HepG2 (cell line): Measurements from ENCODE around the gene NENF. TPM values are rescaled to one million over a fixed set of nuclear protein-coding genes. Genes with fewer than 3 reads are reported as not detected.

ENCODE experiments used
- ATAC-seq: fragments of 200-7000 bp; cut with Tn5 transposase; 3 replicates; pipeline ENCODE4 v1.9.1; 2020; ENCODE audit warnings: mild to moderate bottlenecking, moderate library complexity
- BruUV-seq: library from RNA; stranded (reverse); fragments of 400-500 nt; replicated peaks from 2 replicates; lab custom pipeline; 2021; lab: Mats Ljungman, UMichigan
- CTCF ChIA-PET: fragments of 300-600 bp; formaldehyde crosslinking; extraction: SDS; loops from one replicate; lab custom pipeline; 2021; ENCODE audit warnings: low total read pairs, inconsistent platforms, low intra/inter-chr PET ratio; lab: Yijun Ruan, JAX
- POLR2A ChIA-PET: fragments of 350-600 bp; sonication (Branson Sonifier 250); formaldehyde crosslinking; loops from one replicate; lab custom pipeline; 2020; ENCODE audit warnings: antibody characterized with exemption, inconsistent platforms; lab: Yijun Ruan, JAX
- DNase-seq: peaks from one replicate; pipeline ENCODE4 v3.0.0-alpha.2; 2015; ENCODE audit warnings: low spot score
- FAIRE-seq: peaks from 3 replicates; lab custom pipeline; 2011; peaks lifted over from hg19 to GRCh38; lab: Jason Lieb, UNC
- H2AFZ ChIP-seq: one replicate; pipeline ENCODE4 v1.6.1; 2011; ENCODE audit warnings: low read length, inconsistent platforms
- H3K27ac ChIP-seq: fragments of 300-600 bp; 3 replicates; pipeline ENCODE4 v1.8.0; 2011; ENCODE audit warnings: mixed run types, mild to moderate bottlenecking, mixed read lengths, low read length, inconsistent platforms; ENCODE audit not compliant: insufficient read depth; ENCODE audit errors: extremely low read length
- H3K27me3 ChIP-seq, 2 experiments: fragments of 200-600 bp in 1 of 2; 2 replicates in 1 of 2; 3 replicates in 1 of 2; pipeline versions ENCODE4 v1.6.0 to v1.8.0; 2011; ENCODE audit warnings: low read length in 2 of 2, mild to moderate bottlenecking in 2 of 2, moderate library complexity in 2 of 2, inconsistent platforms in 1 of 2; ENCODE audit not compliant: insufficient read depth in 2 of 2, control insufficient read depth in 1 of 2
- H3K36me3 ChIP-seq, 2 experiments: fragments of 200-600 bp in 1 of 2; replicated peaks in 1 of 2; 2 replicates in 1 of 2; 3 replicates in 1 of 2; pipeline versions ENCODE4 v1.5.1 to v1.8.0; 2011; ENCODE audit warnings: low read length in 2 of 2, inconsistent platforms in 1 of 2; ENCODE audit not compliant: insufficient read depth in 2 of 2, control insufficient read depth in 1 of 2
- H3K4me1 ChIP-seq: 2 replicates; pipeline ENCODE4 v1.5.1; 2012; ENCODE audit warnings: low read length, inconsistent platforms; ENCODE audit not compliant: insufficient read depth
- H3K4me2 ChIP-seq: 2 replicates; pipeline ENCODE4 v1.6.0; 2011; ENCODE audit warnings: low read depth, low read length, inconsistent platforms
- H3K4me3 ChIP-seq, 3 experiments: fragments of 200-600 bp in 1 of 3; sonication (generic), shearing (Covaris generic) in 1 of 3; replicated peaks in 1 of 3; 2 replicates each; pipeline ENCODE4 v1.5.1; 2011 to 2016; ENCODE audit warnings: low read length in 3 of 3, inconsistent platforms in 2 of 3, low read depth in 2 of 3, mild to moderate bottlenecking in 2 of 3, control low read depth in 1 of 3, mixed read lengths in 1 of 3; ENCODE audit not compliant: insufficient read depth in 1 of 3
- H3K79me2 ChIP-seq: one replicate; pipeline ENCODE4 v1.6.1; 2011; ENCODE audit warnings: low read length, inconsistent platforms; ENCODE audit not compliant: insufficient read depth
- H3K9ac ChIP-seq: 2 replicates; pipeline ENCODE4 v1.6.0; 2011; ENCODE audit warnings: mild to moderate bottlenecking, low read depth, low read length, inconsistent platforms; ENCODE audit not compliant: insufficient read depth
- H3K9me3 ChIP-seq: 2 replicates; pipeline ENCODE4 v1.5.1; 2012; ENCODE audit warnings: mild to moderate bottlenecking, low read length
- H4K20me1 ChIP-seq: 2 replicates; pipeline ENCODE4 v1.6.0; 2011; ENCODE audit warnings: inconsistent platforms, mild to moderate bottlenecking, low read length, moderate library complexity; ENCODE audit not compliant: insufficient read depth
- ARID4A ChIP-seq: sonication (generic); formaldehyde crosslinking; IDR thresholded peaks from 2 replicates; pipeline ENCODE4 v1.5.0; 2020; ENCODE audit warnings: mild to moderate bottlenecking, missing genetic modification reagents, borderline replicate concordance
- CAMTA2 ChIP-seq: sonication (generic); formaldehyde crosslinking; IDR thresholded peaks from 2 replicates; pipeline ENCODE4 v1.4.0; 2020; ENCODE audit warnings: mild to moderate bottlenecking, missing genetic modification reagents, borderline replicate concordance
- CREBL2 ChIP-seq: sonication (generic); formaldehyde crosslinking; IDR thresholded peaks from 2 replicates; pipeline ENCODE4 v1.8.1; 2023; ENCODE audit warnings: missing genetic modification reagents, mild to moderate bottlenecking, borderline replicate concordance
- FOXM1 ChIP-seq: sonication (generic); formaldehyde crosslinking; IDR thresholded peaks from 2 replicates; pipeline ENCODE4 v1.5.0; 2020; ENCODE audit warnings: missing genetic modification reagents
- MEIS1 ChIP-seq: sonication (generic); formaldehyde crosslinking; IDR thresholded peaks from 2 replicates; pipeline ENCODE4 v1.9.0; 2021; ENCODE audit warnings: mild to moderate bottlenecking, missing genetic modification reagents, moderate library complexity, borderline replicate concordance
- PLSCR1 ChIP-seq: sonication (generic); formaldehyde crosslinking; IDR thresholded peaks from 2 replicates; pipeline ENCODE4 v1.5.0; 2020; ENCODE audit warnings: missing genetic modification reagents, mild to moderate bottlenecking, borderline replicate concordance
- RXRA ChIP-seq: sonication (generic); formaldehyde crosslinking; IDR thresholded peaks from 2 replicates; pipeline ENCODE4 v1.5.1; 2020; ENCODE audit warnings: missing genetic modification reagents
- SNAPC5 ChIP-seq: sonication (generic); formaldehyde crosslinking; IDR thresholded peaks from 2 replicates; pipeline ENCODE4 v1.8.1; 2023; ENCODE audit warnings: mild to moderate bottlenecking, missing genetic modification reagents, borderline replicate concordance
- SP5 ChIP-seq: IDR thresholded peaks from 2 replicates; pipeline ENCODE4 v1.6.1; 2016; ENCODE audit warnings: low read depth, borderline replicate concordance
- TAF1 ChIP-seq: sonication (generic); formaldehyde crosslinking; IDR thresholded peaks from 2 replicates; pipeline ENCODE4 v1.4.0; 2020; ENCODE audit warnings: missing genetic modification reagents
- ZBED4 ChIP-seq: sonication (generic); formaldehyde crosslinking; IDR thresholded peaks from 2 replicates; pipeline ENCODE4 v1.4.0; 2020; ENCODE audit warnings: missing genetic modification reagents, borderline replicate concordance
- ZFX ChIP-seq: sonication (generic); formaldehyde crosslinking; IDR thresholded peaks from 2 replicates; pipeline ENCODE4 v1.4.0; 2020; ENCODE audit warnings: mild to moderate bottlenecking, low read depth, missing genetic modification reagents, moderate library complexity
- ZKSCAN5 ChIP-seq: sonication (generic); formaldehyde crosslinking; IDR thresholded peaks from 2 replicates; pipeline ENCODE4 v1.5.1; 2020; ENCODE audit warnings: mild to moderate bottlenecking, missing genetic modification reagents
- ZMYM2 ChIP-seq: sonication (generic); formaldehyde crosslinking; IDR thresholded peaks from 2 replicates; pipeline ENCODE4 v1.8.0; 2022; ENCODE audit warnings: mild to moderate bottlenecking, missing genetic modification reagents
- ZNF569 ChIP-seq: sonication (generic); formaldehyde crosslinking; IDR thresholded peaks from 2 replicates; pipeline ENCODE4 v1.5.0; 2020; ENCODE audit warnings: mild to moderate bottlenecking, missing genetic modification reagents, moderate library complexity, borderline replicate concordance
- ZSCAN29 ChIP-seq: sonication (generic); formaldehyde crosslinking; conservative IDR thresholded peaks from 2 replicates; pipeline ENCODE4 v1.4.0; 2020; ENCODE audit warnings: mild to moderate bottlenecking, missing genetic modification reagents
- WGBS: methylation state at CpG from one replicate; pipeline ENCODE4 v1.1.6; 2017; ENCODE audit warnings: low lambda C conversion rate; 5-methylcytosine and 5-hydroxymethylcytosine counted together
- in situ Hi-C: cut with HindIII; loops from 2 replicates; pipeline ENCODE4 v1.10.0; 2017; ENCODE audit warnings: low pct_unique_long_range_greater_than_20kb; ENCODE audit not compliant: extremely low pct_ligation_motif_present
- intact Hi-C: fragments of 100-400 bp; cut with micrococcal nuclease; formaldehyde crosslinking; loops from one replicate; pipeline ENCODE4 v1.10.0; 2022; ENCODE audit not compliant: unreplicated experiment
- polyA plus RNA-seq, 8 experiments: library from polyadenylated mRNA; depleted of rRNA in 3 of 8; stranded (reverse) in 7 of 8; unstranded in 1 of 8; fragments of >200 nt; fragmentation: Illumina TruSeq in 4 of 8; extraction: Trizol in 4 of 8; gene quantifications; 2 replicates each; pipeline versions ENCODE4 v1.2.1 to v1.2.3, GENCODE V29; 2011 to 2016; ENCODE audit warnings: low read depth in 4 of 8, missing spikeins in 1 of 8, mixed read lengths in 1 of 8; ENCODE audit not compliant: insufficient read depth in 1 of 8
- total RNA-seq, 5 experiments: library from RNA; depleted of rRNA; stranded (reverse); fragments of >200 nt; fragmentation: Illumina TruSeq; extraction: Trizol; gene quantifications; 2 replicates each; pipeline ENCODE4 v1.2.3, GENCODE V29; 2016; ENCODE audit warnings: low read depth in 1 of 5

Gene NENF
- total and polyA plus RNA-seq, 2 of the 13 experiments (the other 11 are each of a cell fraction or from before 2014, with no cell fraction given), result 31.7 to 40.4 TPM

- no peaks in the 10 kb centered on the region for H3K9me3 ChIP-seq
- in situ Hi-C loops (no loop called here), intact Hi-C loops (no loop called here)
- H3K27ac ChIP-seq, result no peak overlapping the region
- no peak for ATAC-seq
- DNase-seq, result no peak
- no peak for FAIRE-seq
- BruUV-seq, result no TSS peak
- 98% methylated on average over 5 of the region's 5 CpGs for WGBS
- CTCF ChIA-PET, result no interaction called here
- no peaks in the 10 kb centered on the region for H4K20me1 ChIP-seq
- H3K4me2 ChIP-seq, result no peak overlapping the region
- H3K27me3 ChIP-seq, result no peaks in the 10 kb centered on the region
- POLR2A ChIA-PET, result no interaction called here
- no peak overlapping the region for H3K4me3 ChIP-seq
- no peak overlapping the region for H2AFZ ChIP-seq
- H3K79me2 ChIP-seq, result no peaks in the 10 kb centered on the region
- peaks cover 0 to 6% of the 10 kb centered on the region in 2 experiments; a peak in 3 of 5 replicates for H3K36me3 ChIP-seq
- H3K4me1 ChIP-seq, result no peaks in the 10 kb centered on the region
- no peak overlapping the region for H3K9ac ChIP-seq
- TF ChIP-seq PLSCR1 (no peak), ZFX (CRISPR knock-in tag) (no peak), ZSCAN29 (CRISPR knock-in tag) (no peak), RXRA (CRISPR knock-in tag) (no peak), TAF1 (no peak), CREBL2 (CRISPR knock-in tag) (no peak), ZNF569 (CRISPR knock-in tag) (no peak), MEIS1 (CRISPR knock-in tag) (no peak), ARID4A (CRISPR knock-in tag) (no peak), ZBED4 (CRISPR knock-in tag) (no peak), SNAPC5 (CRISPR knock-in tag) (no peak), ZMYM2 (CRISPR knock-in tag) (no peak), ZKSCAN5 (CRISPR knock-in tag) (no peak), CAMTA2 (CRISPR knock-in tag) (no peak), SP5 (CRISPR knock-in tag) (no peak), FOXM1 (no peak)
These were observed 9.7 kb downstream of the NENF start for GRCh38 chr1:212442408-212442807.
